ENCODE measurements around the gene ESR2.
"Not testable (repeated sequence)": the region's sequence is repeated elsewhere in the genome, so short reads cannot be mapped to it uniquely, and the experiment has no call there.

Gene ESR2

DNA sequence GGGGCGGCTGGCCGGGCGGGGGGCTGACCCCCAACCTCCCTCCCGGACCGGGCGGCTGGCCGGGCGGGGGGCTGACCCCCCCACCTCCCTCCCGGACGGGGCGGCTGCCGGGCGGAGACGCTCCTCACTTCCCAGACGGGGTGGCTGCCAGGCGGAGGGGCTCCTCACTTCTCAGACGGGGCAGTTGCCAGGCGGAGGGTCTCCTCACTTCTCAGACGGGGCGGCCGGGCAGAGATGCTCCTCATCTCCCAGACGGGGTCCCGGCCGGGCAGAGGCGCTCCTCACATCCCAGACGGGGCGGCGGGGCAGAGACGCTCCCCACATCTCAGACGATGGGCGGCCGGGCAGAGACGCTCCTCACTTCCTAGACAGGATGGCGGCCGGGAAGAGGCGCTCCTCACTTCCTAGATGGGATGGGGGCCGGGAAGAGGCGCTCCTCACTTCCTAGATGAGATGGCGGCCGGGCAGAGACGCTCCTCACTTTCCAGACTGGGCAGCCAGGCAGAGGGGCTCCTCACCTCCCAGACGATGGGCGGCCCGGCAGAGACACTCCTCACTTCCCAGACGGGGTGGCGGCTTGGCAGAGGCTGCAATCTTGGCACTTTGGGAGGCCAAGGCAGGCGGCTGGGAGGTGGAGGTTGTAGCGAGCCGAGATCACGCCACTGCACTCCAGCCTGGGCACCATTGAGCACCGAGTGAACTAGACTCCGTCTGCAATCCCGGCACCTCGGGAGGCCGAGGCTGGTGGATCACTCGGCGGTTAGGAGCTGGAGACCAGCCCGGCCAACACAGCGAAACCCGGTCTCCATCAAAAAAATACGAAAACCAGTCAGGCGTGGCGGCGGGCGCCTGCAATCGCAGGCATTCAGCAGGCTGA is 256.1 kb downstream of the ESR2 start:
- DNase-seq (ENCODE audit: low read depth), result not testable (repeated sequence)

DNA sequence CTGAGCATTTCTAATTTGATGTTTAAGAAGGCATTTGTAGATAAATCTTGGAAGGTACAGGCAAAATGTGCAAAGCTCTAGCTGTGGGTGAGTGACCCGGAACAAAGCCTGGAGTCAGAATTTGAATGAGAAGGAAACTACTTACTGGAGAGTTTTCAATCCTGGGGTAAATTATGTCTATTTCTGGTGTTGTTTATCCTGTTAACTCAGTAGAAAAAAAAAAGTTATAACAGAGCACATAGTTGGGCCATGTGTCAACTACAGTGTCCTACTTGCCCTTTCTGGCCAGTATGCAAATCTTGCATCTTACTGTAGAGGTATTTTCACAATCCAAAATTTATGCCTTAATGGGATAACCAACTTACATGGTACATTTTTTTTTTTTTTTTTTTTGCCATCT is 259.0 kb downstream of the ESR2 start:
- DNase-seq (ENCODE audit: low read depth), result peak; percentile 84
